ENCODE results near the gene SARS1. TPM values are rescaled to one million over a fixed set of nuclear protein-coding genes. Genes with fewer than 3 reads are reported as not detected.
A peak's percentile ranks its signal among the peaks of the same experiment; 100 is the strongest.
"Not testable (repeated sequence)": the region's sequence is repeated elsewhere in the genome, so short reads cannot be mapped to it uniquely, and the experiment has no call there.

Gene SARS1
- total and polyA plus RNA-seq, 4 donors: 57.5 to 132 (median 92.8) TPM

- TF ChIP-seq JUND (IDR thresholded peaks at IDR 0.05): no peak
- no peak for TF ChIP-seq ZBTB33 (IDR thresholded peaks at IDR 0.05)
- TF ChIP-seq RAD21 (IDR thresholded peaks at IDR 0.05): no peak
- TF ChIP-seq FOXA2 (IDR thresholded peaks at IDR 0.05): no peak
- no peak for TF ChIP-seq FOXA1 (IDR thresholded peaks at IDR 0.05)
- Histone ChIP-seq H3K4me1 (ENCODE audit: control insufficient read depth in 4 of 4, insufficient read depth in 4 of 4, low read length in 3 of 4) (peaks cover 0 to 18% (median 10%) of the 10 kb centered on the region in 4 donors), H3K4me3 (ENCODE audit: low read depth in 1 of 3, low read length in 3 of 3) (peak overlapping the region; percentile 65 to 82 (median 65)), H3K27ac (ENCODE audit: low read depth in 1 of 2, low read length in 2 of 2) (peak overlapping the region; percentile 67 to 88), H3K9ac (ENCODE audit: low read depth in 1 of 2, low read length in 2 of 2) (peak overlapping the region; percentile 3 to 83), H3K9me3 (ENCODE audit: control insufficient read depth in 4 of 4, low read length in 3 of 4) (no peaks in the 10 kb centered on the region), H3K36me3 (ENCODE audit: control insufficient read depth in 4 of 4, insufficient read depth in 3 of 4, low read depth in 1 of 4, low read length in 3 of 4) (no peaks in the 10 kb centered on the region), H3K27me3 (ENCODE audit: control insufficient read depth in 4 of 4, insufficient read depth in 4 of 4, low read length in 3 of 4) (no peaks in the 10 kb centered on the region)
- no peak for DNase-seq (ENCODE audit: low spot score)
- WGBS: 46% methylated on average over 17 of the region's 17 CpGs
Measured at GRCh38 chr1:109283748-109284600, 70.3 kb downstream of the SARS1 start.

GRCh38 chr1:109286762-109287161 lies 73.0 kb downstream of the SARS1 start:
- H3K4me1 ChIP-seq (ENCODE audit: control insufficient read depth in 4 of 4, insufficient read depth in 4 of 4, low read length in 3 of 4): peaks cover 0 to 17% (median 8%) of the 10 kb centered on the region in 4 donors
- 96% methylated on average over 5 of the region's 5 CpGs for WGBS
- H3K27ac ChIP-seq (ENCODE audit: low read depth in 1 of 2, low read length in 2 of 2); DNase-seq (ENCODE audit: low spot score); H3K36me3 ChIP-seq (ENCODE audit: control insufficient read depth in 4 of 4, insufficient read depth in 3 of 4, low read depth in 1 of 4, low read length in 3 of 4); H3K9ac ChIP-seq (ENCODE audit: low read depth in 1 of 2, low read length in 2 of 2); H3K27me3 ChIP-seq (ENCODE audit: control insufficient read depth in 4 of 4, insufficient read depth in 4 of 4, low read length in 3 of 4); H3K9me3 ChIP-seq (ENCODE audit: control insufficient read depth in 4 of 4, low read length in 3 of 4); H3K4me3 ChIP-seq (ENCODE audit: low read depth in 1 of 3, low read length in 3 of 3): not testable (repeated sequence)

Other genes with a start within 250 kb of the SARS1 start
- 1 to 10 TPM; 2.9 to 4.1 TPM for gene WDR47, start 171.8 kb upstream of the SARS1 start, total RNA-seq
- gene WDR47, start 171.8 kb upstream of the SARS1 start, polyA plus RNA-seq: 1 to 10 TPM; 1.2 to 2.1 TPM
- 10 to 100 TPM; 19.3 to 31.7 TPM for gene TAF13, start 137.9 kb upstream of the SARS1 start, total RNA-seq
- gene TAF13, start 137.9 kb upstream of the SARS1 start, polyA plus RNA-seq: 10 to 100 TPM; 17.9 to 21.0 TPM
- gene TMEM167B, start 123.2 kb upstream of the SARS1 start, total RNA-seq: 10 to 100 TPM; 13.6 to 15.4 TPM
- gene TMEM167B, start 123.2 kb upstream of the SARS1 start, polyA plus RNA-seq: 10 to 100 TPM in 1 of 2 donors, 1 to 10 TPM in 1; 5.4 to 12.7 TPM
- under 1 TPM; 0.17 to 0.42 TPM for gene ELAPOR1, start 99.8 kb upstream of the SARS1 start, total RNA-seq
- under 1 TPM in 1 of 2 donors, not detected in 1; 0.13 TPM for gene ELAPOR1, start 99.8 kb upstream of the SARS1 start, polyA plus RNA-seq
- gene CELSR2, start 35.6 kb downstream of the SARS1 start, total RNA-seq: 1 to 10 TPM; 1.5 to 1.6 TPM
- gene CELSR2, start 35.6 kb downstream of the SARS1 start, polyA plus RNA-seq: under 1 TPM; 0.73 to 0.78 TPM
- 1 to 10 TPM in 1 of 2 donors, under 1 TPM in 1; 0.25 to 2.6 TPM for gene PSRC1, start 69.2 kb downstream of the SARS1 start, total RNA-seq
- gene PSRC1, start 69.2 kb downstream of the SARS1 start, polyA plus RNA-seq: 1 to 10 TPM in 1 of 2 donors, under 1 TPM in 1; 0.76 to 1.4 TPM
- not detected for gene MYBPHL, start 93.1 kb downstream of the SARS1 start, total RNA-seq
- gene MYBPHL, start 93.1 kb downstream of the SARS1 start, polyA plus RNA-seq: not detected
- gene SORT1, start 184.0 kb downstream of the SARS1 start, total RNA-seq: 10 to 100 TPM in 1 of 2 donors, 1 to 10 TPM in 1; 5.4 to 10.6 TPM
- 1 to 10 TPM; 1.0 to 1.3 TPM for gene SORT1, start 184.0 kb downstream of the SARS1 start, polyA plus RNA-seq
- 10 to 100 TPM; 26.3 to 73.2 TPM for gene PSMA5, start 212.5 kb downstream of the SARS1 start, total RNA-seq
- gene PSMA5, start 212.5 kb downstream of the SARS1 start, polyA plus RNA-seq: 10 to 100 TPM; 62.5 to 88.6 TPM